ENCODE results near the gene INMT. TPM values are rescaled to one million over a fixed set of nuclear protein-coding genes. Genes with fewer than 3 reads are reported as not detected.

Gene INMT
- total and polyA plus RNA-seq, 2 donors, result 12.8 to 24.8 TPM

GRCh38 chr7:30790356-30790755 is 38.4 kb downstream of the INMT start:
- no peaks in the 10 kb centered on the region for H3K36me3 ChIP-seq (ENCODE audit: insufficient read depth)
- no peak for DNase-seq (ENCODE audit: extremely low spot score)
- WGBS, result 94% methylated on average over 4 of the region's 4 CpGs
- H3K4me3 ChIP-seq (ENCODE audit: low read depth, low read length), result no peak overlapping the region
- H3K27ac ChIP-seq (ENCODE audit: low read depth), result no peak overlapping the region
- no peaks in the 10 kb centered on the region for H3K4me1 ChIP-seq (ENCODE audit: insufficient read depth)

- no peak overlapping the region for H3K27ac ChIP-seq (ENCODE audit: low read depth)
- WGBS, result 79% methylated on average over 10 of the region's 10 CpGs
- DNase-seq (ENCODE audit: extremely low spot score), result no peak
- no peaks in the 10 kb centered on the region for H3K36me3 ChIP-seq (ENCODE audit: insufficient read depth)
- H3K4me1 ChIP-seq (ENCODE audit: insufficient read depth), result no peaks in the 10 kb centered on the region
- H3K4me3 ChIP-seq (ENCODE audit: low read depth, low read length), result no peak overlapping the region
These were observed 39.2 kb downstream of the INMT start for GRCh38 chr7:30791114-30791513.

- 66% methylated on average over 2 of the region's 2 CpGs for WGBS
- H3K27ac ChIP-seq (ENCODE audit: low read depth), result no peak overlapping the region
- no peak for DNase-seq (ENCODE audit: extremely low spot score)
These were observed 43.4 kb downstream of the INMT start for GRCh38 chr7:30795161-30795948.

GRCh38 chr7:30796105-30796869 is 44.4 kb downstream of the INMT start:
- Histone ChIP-seq H3K36me3 (ENCODE audit: insufficient read depth) (no peaks in the 10 kb centered on the region), H3K27ac (ENCODE audit: low read depth) (no peak overlapping the region), H3K4me1 (ENCODE audit: insufficient read depth) (no peaks in the 10 kb centered on the region), H3K4me3 (ENCODE audit: low read depth, low read length) (no peak overlapping the region)
- no peak for DNase-seq (ENCODE audit: extremely low spot score)
- 13% methylated on average over 1 of the region's 1 CpG for WGBS

More at GRCh38 chr7:30795161-30795948, 43.4 kb downstream of the INMT start:
- Histone ChIP-seq H3K4me3 (ENCODE audit: low read depth, low read length) (no peak overlapping the region), H3K36me3 (ENCODE audit: insufficient read depth) (no peaks in the 10 kb centered on the region), H3K4me1 (ENCODE audit: insufficient read depth) (no peaks in the 10 kb centered on the region)

- Histone ChIP-seq H3K4me3 (ENCODE audit: low read depth, low read length) (no peak overlapping the region), H3K27ac (ENCODE audit: low read depth) (no peak overlapping the region), H3K36me3 (ENCODE audit: insufficient read depth) (no peaks in the 10 kb centered on the region), H3K4me1 (ENCODE audit: insufficient read depth) (no peaks in the 10 kb centered on the region)
- no peak for DNase-seq (ENCODE audit: extremely low spot score)
- 53% methylated on average over 8 of the region's 8 CpGs for WGBS
These were observed 45.5 kb downstream of the INMT start for GRCh38 chr7:30797176-30798040.

- H3K27ac ChIP-seq (ENCODE audit: low read depth), result no peak overlapping the region
- no peaks in the 10 kb centered on the region for H3K4me1 ChIP-seq (ENCODE audit: insufficient read depth)
- no peaks in the 10 kb centered on the region for H3K36me3 ChIP-seq (ENCODE audit: insufficient read depth)
- no peak for DNase-seq (ENCODE audit: extremely low spot score)
- WGBS, result 53% methylated on average over 2 of the region's 2 CpGs
- H3K4me3 ChIP-seq (ENCODE audit: low read depth, low read length), result no peak overlapping the region
These were observed 47.5 kb downstream of the INMT start for GRCh38 chr7:30799206-30799975.

GRCh38 chr7:30799976-30800661 is 48.2 kb downstream of the INMT start:
- DNase-seq (ENCODE audit: extremely low spot score), result no peak
- Histone ChIP-seq H3K4me3 (ENCODE audit: low read depth, low read length) (no peak overlapping the region), H3K36me3 (ENCODE audit: insufficient read depth) (no peaks in the 10 kb centered on the region), H3K4me1 (ENCODE audit: insufficient read depth) (no peaks in the 10 kb centered on the region), H3K27ac (ENCODE audit: low read depth) (no peak overlapping the region)
- WGBS, result 78% methylated on average over 5 of the region's 5 CpGs

- 47% methylated on average over 6 of the region's 6 CpGs for WGBS
These were observed 48.9 kb downstream of the INMT start for GRCh38 chr7:30800785-30801252.

GRCh38 chr7:30802812-30803211 is 50.9 kb downstream of the INMT start:
- 95% methylated on average over 4 of the region's 4 CpGs for WGBS
- Histone ChIP-seq H3K4me3 (ENCODE audit: low read depth, low read length) (no peak overlapping the region), H3K36me3 (ENCODE audit: insufficient read depth) (no peaks in the 10 kb centered on the region), H3K27ac (ENCODE audit: low read depth) (no peak overlapping the region), H3K4me1 (ENCODE audit: insufficient read depth) (no peaks in the 10 kb centered on the region)
- DNase-seq (ENCODE audit: extremely low spot score), result no peak

More at GRCh38 chr7:30800785-30801252, 48.9 kb downstream of the INMT start:
- Histone ChIP-seq H3K4me1 (ENCODE audit: insufficient read depth) (no peaks in the 10 kb centered on the region), H3K36me3 (ENCODE audit: insufficient read depth) (no peaks in the 10 kb centered on the region), H3K27ac (ENCODE audit: low read depth) (no peak overlapping the region), H3K4me3 (ENCODE audit: low read depth, low read length) (no peak overlapping the region)
- DNase-seq (ENCODE audit: extremely low spot score), result peak; percentile 65

GRCh38 chr7:30804078-30804661 is 52.2 kb downstream of the INMT start:
- DNase-seq (ENCODE audit: extremely low spot score), result no peak
- no peaks in the 10 kb centered on the region for H3K4me1 ChIP-seq (ENCODE audit: insufficient read depth)
- H3K27ac ChIP-seq (ENCODE audit: low read depth), result no peak overlapping the region
- 36% methylated on average over 3 of the region's 3 CpGs for WGBS
- no peaks in the 10 kb centered on the region for H3K36me3 ChIP-seq (ENCODE audit: insufficient read depth)
- H3K4me3 ChIP-seq (ENCODE audit: low read depth, low read length), result no peak overlapping the region

GRCh38 chr7:30805081-30805691 is 53.3 kb downstream of the INMT start:
- Histone ChIP-seq H3K4me3 (ENCODE audit: low read depth, low read length) (no peak overlapping the region), H3K4me1 (ENCODE audit: insufficient read depth) (no peaks in the 10 kb centered on the region), H3K36me3 (ENCODE audit: insufficient read depth) (no peaks in the 10 kb centered on the region), H3K27ac (ENCODE audit: low read depth) (no peak overlapping the region)
- 82% methylated on average over 9 of the region's 9 CpGs for WGBS
- DNase-seq (ENCODE audit: extremely low spot score), result no peak

- H3K36me3 ChIP-seq (ENCODE audit: insufficient read depth), result no peaks in the 10 kb centered on the region
- no peak overlapping the region for H3K27ac ChIP-seq (ENCODE audit: low read depth)
- 89% methylated on average over 6 of the region's 6 CpGs for WGBS
- H3K4me1 ChIP-seq (ENCODE audit: insufficient read depth), result no peaks in the 10 kb centered on the region
- DNase-seq (ENCODE audit: extremely low spot score), result no peak
- no peak overlapping the region for H3K4me3 ChIP-seq (ENCODE audit: low read depth, low read length)
These were observed 54.0 kb downstream of the INMT start for GRCh38 chr7:30805931-30806330.
